HG02759 (cell line): ENCODE results near the gene ITGBL1.
A peak's percentile ranks its signal among the peaks of the same experiment; 100 is the strongest.

Experiments used
- ATAC-seq: cut with Tn5 transposase; IDR thresholded peaks from one replicate; pipeline ENCODE4 v1.9.1; 2021; ENCODE audit warnings: mild to moderate bottlenecking, moderate library complexity; ENCODE audit not compliant: unreplicated experiment

The ITGBL1 gene

GRCh38 chr13:101624210-101624922 is 171.9 kb downstream of the ITGBL1 start:
- no peak for ATAC-seq

GRCh38 chr13:101624981-101625380 is 172.5 kb downstream of the ITGBL1 start:
- ATAC-seq: no peak

DNA sequence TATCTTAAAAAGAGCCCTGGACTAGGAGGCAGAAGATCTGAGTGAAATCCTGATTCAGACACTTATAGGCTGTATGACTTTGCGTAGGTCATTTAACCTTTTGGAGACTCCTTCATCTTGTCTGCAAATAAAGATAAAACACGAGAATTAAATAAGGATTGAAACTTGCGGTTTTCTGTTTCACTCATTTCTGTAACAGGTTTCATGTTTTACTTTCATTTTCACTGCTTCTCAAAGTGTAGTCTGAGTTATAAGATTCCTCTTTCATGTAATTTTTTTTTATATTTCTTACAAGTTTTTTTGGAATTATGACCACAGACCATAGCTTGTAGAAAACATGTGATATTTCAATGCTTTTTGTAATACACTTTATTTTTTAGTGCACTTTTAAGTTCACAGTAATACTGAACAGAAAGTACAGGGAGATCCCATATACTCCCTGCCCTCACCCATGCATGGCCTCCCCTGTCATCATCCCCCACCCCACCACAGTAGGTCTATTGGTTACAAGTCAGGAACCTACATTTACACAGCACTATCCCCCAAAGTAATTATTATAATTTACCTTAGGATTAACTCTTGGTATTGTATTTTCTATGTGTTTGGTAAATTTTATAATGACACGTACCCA is 174.6 kb downstream of the ITGBL1 start:
- peak; percentile 89 for ATAC-seq

DNA sequence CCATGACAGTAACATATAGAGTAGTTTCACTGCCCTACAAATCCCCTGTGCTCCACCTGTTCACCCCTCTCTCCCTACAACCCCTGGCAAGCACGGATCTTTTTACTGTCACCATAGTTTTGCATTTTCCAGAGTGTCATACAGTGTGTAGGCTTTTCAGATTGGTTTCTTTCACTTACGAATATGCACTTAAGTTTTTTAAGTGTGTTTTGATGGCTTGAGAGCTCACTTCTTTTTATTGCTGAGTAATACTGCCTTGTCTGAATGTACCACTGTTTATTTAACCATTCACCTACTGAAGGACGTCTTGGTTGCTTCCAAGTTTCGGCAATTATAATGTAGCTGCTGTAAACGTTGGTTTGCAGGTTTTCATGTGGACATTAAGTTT is 175.1 kb downstream of the ITGBL1 start:
- ATAC-seq: peak; percentile 23

DNA sequence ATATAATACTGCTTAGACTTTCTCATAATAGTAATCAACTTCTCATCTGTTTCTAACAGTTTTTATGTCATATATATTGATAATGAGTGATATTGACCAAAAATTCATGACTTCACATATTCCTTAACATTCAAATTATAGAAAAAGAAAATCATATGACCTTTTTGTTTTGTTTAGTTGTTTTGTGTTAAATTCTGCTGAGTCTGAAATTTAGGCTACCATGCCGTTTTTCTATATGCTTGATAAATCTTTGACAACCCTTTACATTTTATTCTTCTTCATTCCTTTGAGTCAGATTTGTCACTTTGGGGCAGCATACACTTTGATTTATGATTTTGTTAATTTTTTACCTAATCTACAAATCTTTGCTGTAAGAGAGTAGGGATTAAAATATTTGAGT is 176.4 kb downstream of the ITGBL1 start:
- ATAC-seq: no peak

GRCh38 chr13:101631395-101631794 is 178.9 kb downstream of the ITGBL1 start:
- no peak for ATAC-seq

DNA sequence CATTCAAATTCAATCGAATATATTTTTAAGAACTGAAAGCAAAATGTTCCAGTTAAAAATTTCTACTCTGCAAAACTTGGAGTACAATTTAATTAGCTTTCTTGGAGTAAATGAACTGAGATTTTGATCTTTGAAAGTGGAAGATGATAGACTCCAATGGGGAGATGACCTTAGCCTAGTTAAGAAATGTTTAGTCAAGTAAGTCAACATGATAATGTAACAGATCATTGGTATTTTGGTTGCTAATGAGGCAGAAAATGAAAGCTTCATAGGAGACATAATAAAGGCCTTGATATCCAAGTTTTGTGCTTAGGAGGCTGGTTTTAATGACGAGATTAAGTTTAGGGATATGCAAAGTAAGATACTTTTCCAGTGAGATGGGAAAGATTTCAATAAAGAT is 181.7 kb downstream of the ITGBL1 start:
- ATAC-seq: no peak

GRCh38 chr13:101639711-101640110 is 187.2 kb downstream of the ITGBL1 start:
- no peak for ATAC-seq

DNA sequence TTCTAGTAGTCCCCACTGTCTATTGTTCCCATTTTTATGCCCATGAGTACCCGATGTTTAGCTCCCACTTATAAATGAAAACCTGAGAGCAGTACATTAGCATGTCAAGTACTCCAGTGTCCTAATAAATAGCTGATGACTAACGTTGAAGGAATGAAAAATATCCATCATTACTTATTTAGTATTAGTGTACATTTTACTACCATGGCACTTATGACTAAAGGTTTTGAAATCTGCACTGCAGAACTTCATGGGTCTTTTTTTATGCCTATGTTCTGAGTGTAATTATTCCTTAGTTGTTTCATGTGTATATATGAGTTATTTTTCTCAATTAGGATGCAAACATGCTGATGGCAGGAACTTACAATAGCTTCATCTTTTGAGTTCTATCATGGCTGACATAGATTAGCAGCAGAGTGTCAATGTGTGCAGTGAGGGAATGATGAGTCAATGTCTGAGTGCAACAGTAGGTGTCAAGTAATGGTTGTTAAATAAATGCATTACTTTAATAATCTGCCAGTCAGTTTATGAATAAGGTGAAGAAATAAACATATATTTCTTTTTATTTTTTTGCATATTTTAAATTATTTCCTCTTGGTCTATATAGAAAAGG is 188.4 kb downstream of the ITGBL1 start:
- ATAC-seq: no peak

- ATAC-seq: no peak
Observed at GRCh38 chr13:101645871-101646270, 193.4 kb downstream of the ITGBL1 start.

DNA sequence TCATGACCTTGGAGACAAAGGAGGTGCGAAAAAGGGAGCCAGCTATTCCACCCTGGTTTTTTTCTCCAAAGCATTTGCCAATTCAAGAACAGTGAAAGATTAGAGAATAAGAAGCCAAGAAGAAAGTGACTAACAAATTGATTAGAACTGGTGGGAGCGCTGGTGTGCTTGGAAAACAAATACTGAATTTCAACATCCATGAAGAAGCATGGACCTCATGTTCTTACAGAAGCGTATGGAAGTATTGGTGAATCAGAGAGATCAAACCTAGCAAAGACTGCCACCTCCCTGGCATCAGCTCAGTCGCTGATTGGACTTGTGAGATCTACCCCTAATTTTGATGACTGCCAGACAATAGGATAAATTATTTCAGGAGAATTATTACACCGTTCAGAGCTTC is 195.3 kb downstream of the ITGBL1 start:
- ATAC-seq: no peak

DNA sequence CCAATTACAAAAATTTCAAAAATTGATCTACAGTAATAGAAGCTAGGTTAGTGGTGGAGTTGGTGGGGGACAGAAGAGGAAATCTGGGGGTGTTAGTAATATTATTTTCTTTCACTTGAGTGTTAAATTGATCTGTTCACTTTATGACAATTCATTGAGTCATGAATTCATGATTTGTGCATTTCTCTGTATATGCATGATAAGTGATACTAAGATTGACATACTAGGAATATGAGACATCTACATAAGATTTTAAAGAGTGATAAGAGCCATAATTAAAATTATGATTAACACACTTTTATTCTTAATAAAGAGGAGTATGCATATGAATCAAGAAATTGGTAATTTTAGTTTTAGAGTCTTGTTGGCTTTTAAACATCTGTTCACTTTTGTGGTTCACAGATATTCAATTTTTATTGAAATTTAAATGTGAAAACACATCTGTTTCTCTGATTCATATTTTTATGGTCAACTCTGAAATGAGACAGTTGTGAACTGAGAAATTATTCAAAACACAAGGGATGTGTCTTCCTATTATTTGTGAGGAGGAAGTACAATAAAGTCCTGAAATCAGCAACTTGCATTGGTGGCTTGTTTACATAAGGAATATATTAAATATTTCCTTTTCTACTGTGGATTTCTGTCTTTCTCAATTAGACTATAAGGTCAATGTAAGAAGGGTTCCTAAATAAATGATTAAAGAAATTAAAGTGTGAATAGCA is 196.5 kb downstream of the ITGBL1 start:
- ATAC-seq: no peak

DNA sequence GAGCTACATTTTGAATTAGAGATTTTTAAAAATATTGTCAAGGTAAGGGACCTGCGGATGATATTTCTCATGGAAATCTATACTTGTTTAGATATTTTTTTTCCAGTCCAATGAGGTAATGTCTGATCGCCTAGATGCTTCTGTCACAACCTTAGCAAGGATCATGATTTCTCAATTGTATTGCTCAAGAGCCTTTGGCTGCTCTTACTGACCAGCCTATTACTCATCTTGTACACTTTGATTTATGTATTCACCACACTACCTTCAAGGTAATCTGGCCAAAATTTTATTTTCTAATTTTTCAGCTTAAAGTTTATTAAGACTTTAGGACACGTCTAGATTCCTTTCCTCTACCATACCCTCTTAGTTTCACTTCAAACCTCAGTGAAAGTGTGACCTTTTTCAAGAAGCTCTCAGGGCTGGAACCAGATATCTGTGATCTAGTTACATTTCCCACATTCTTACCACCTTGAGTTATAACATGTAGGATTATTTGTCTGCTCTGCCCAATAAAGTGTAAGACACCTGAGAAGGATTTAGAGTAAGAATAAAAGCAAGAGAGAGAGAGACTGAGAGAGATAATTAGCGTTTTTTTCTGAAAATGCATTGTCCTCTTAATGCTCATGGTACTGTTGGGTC is 197.1 kb downstream of the ITGBL1 start:
- no peak for ATAC-seq

- ATAC-seq: no peak
Observed at GRCh38 chr13:101654883-101655282, 202.4 kb downstream of the ITGBL1 start.

DNA sequence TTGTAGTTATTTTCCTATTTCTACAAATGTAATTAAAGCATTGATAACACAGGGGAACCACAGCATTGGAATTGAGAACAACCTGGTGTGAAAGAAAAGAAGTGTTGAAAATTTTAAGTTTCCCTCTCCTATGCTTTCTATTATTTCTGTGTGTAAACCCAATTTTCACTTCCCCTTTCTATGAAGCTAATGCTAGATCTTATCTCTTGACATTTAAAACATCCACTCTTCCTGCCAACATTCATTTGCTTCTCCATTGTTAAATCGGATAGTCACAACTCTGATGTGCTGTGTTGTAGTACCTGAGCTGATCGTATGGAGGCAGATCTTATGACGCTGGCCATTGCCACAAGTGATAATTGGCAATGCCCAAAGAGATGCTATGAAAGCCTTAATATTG is 203.0 kb downstream of the ITGBL1 start:
- ATAC-seq: no peak

DNA sequence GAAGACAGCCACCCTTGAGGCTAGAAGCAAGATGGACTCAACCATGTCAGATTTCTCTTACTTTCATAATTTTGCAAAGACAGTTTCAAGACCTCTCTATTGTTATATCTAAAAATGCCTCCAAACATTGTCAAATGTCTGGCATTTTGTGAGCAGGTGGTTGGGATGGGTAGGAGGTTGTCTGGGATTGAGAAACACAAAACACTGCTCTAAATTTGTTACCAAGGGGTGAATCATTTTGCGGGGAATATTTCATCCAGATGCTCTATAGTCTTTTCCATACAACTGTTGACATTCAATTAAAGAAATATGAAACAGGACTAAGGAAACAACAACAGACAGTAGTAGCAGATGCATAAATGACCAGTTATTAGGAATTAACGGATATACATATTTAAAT is 208.2 kb downstream of the ITGBL1 start:
- no peak for ATAC-seq

DNA sequence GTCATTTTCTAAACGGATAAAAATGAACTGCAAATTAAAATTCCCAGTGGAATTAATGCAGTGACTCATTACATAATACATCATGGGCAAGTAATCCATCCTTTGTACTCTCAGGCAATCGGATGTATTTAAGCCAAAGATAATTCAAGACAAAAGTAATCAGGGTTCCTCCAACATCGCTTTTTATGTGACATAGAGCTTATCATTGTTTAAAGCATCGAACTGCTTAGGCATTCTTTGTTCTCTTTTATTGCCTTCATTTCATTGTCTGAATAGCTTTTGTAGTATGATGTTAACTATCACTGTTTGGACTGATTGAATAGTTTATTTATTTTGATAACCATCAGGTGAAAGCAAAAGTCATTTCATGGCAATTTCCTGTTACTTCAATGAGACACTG is 209.4 kb downstream of the ITGBL1 start:
- no peak for ATAC-seq

GRCh38 chr13:101673360-101674105 is 221.1 kb downstream of the ITGBL1 start:
- ATAC-seq: no peak

DNA sequence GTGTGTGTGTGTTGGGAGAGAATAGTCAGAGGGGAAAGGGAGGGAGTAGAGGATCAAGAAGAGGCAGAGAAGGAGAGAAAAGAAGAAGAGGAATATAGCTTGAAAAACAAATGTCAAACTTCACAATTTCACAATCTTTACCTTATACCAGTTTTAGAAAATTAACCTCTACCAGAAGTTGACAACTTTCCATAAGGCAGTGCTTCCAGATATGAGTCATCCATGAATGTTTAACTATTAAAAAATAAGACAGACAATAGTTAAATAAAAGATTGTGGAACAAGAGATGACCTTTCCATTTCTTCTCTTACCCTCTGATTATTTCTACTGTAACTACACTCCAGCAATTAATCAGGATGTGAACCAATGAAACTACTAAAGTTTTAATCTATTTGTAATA is 229.4 kb downstream of the ITGBL1 start:
- ATAC-seq: no peak

DNA sequence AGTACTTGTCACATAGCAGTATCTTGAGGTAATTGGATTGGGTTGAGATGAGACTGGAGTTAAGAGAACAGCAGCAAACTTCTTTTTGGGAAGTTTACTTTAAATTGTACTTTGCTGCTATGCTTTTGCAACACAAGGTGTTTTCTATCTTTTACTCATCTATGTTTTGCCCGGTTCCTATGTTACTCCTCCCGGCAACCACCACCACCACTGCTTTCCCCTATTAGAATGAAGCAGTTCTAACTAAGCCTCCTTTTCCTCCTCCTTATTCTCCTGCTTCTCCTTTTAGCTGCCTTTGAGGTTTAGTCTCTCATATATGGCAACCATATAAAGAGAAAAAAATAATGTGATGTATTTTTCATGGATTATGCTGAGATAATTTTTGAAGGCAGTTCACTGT is 233.5 kb downstream of the ITGBL1 start:
- no peak for ATAC-seq

- no peak for ATAC-seq
Observed at GRCh38 chr13:101690871-101691270, 238.4 kb downstream of the ITGBL1 start.
